ENCODE results near the gene GOLGA8Q.
"Not testable (repeated sequence)": the region's sequence is repeated elsewhere in the genome, so short reads cannot be mapped to it uniquely, and the experiment has no call there.

GRCh38 chr15:30551750-30552149 is at the start of gene GOLGA8Q:
- not testable (repeated sequence) for TF ChIP-seq HNF4A (conservative IDR thresholded peaks at IDR 0.05); CTCF (IDR thresholded peaks at IDR 0.05; ENCODE audit: low read depth, low read length, missing input control); EGR1 (IDR thresholded peaks at IDR 0.05; ENCODE audit: low read depth in 2 of 2); GABPA (IDR thresholded peaks at IDR 0.05 in 1 of 2, conservative IDR thresholded peaks at IDR 0.05 in 1 of 2); REST (IDR thresholded peaks at IDR 0.05); SP1 (IDR thresholded peaks at IDR 0.05); ZBTB33 (IDR thresholded peaks at IDR 0.05); JUND (IDR thresholded peaks at IDR 0.05); YY1 (IDR thresholded peaks at IDR 0.05); ATF3 (IDR thresholded peaks at IDR 0.05); RXRA (IDR thresholded peaks at IDR 0.05); RAD21 (IDR thresholded peaks at IDR 0.05); MAX (IDR thresholded peaks at IDR 0.05); FOXA1 (IDR thresholded peaks at IDR 0.05)
